GM12891 (cell line): ENCODE measurements around the gene SND1.

ENCODE experiments used
- PAX5 ChIP-seq: IDR thresholded peaks from 2 replicates; pipeline ENCODE4 v1.6.1; 2011; ENCODE audit warnings: low read length, moderate library complexity, mild to moderate bottlenecking; ENCODE audit not compliant: insufficient read depth, severe bottlenecking
- POLR2A ChIP-seq: IDR thresholded peaks from 2 replicates; pipeline ENCODE4 v1.6.1; 2011; ENCODE audit warnings: low read depth, low read length, control low read depth
- POLR2AphosphoS5 ChIP-seq: IDR thresholded peaks from 2 replicates; pipeline ENCODE4 v1.6.1; 2011; ENCODE audit warnings: low read depth, low read length, control low read depth
- POU2F2 ChIP-seq: IDR thresholded peaks from 2 replicates; pipeline ENCODE4 v1.6.1; 2011; ENCODE audit warnings: low read depth, mild to moderate bottlenecking, control low read depth, low read length, moderate library complexity
- SPI1 ChIP-seq: IDR thresholded peaks from 2 replicates; pipeline ENCODE4 v1.6.1; 2011; ENCODE audit warnings: low read depth, low read length, control low read depth
- TAF1 ChIP-seq: IDR thresholded peaks from 2 replicates; pipeline ENCODE4 v1.6.1; 2011; ENCODE audit warnings: low read depth, low read length, control low read depth

DNA sequence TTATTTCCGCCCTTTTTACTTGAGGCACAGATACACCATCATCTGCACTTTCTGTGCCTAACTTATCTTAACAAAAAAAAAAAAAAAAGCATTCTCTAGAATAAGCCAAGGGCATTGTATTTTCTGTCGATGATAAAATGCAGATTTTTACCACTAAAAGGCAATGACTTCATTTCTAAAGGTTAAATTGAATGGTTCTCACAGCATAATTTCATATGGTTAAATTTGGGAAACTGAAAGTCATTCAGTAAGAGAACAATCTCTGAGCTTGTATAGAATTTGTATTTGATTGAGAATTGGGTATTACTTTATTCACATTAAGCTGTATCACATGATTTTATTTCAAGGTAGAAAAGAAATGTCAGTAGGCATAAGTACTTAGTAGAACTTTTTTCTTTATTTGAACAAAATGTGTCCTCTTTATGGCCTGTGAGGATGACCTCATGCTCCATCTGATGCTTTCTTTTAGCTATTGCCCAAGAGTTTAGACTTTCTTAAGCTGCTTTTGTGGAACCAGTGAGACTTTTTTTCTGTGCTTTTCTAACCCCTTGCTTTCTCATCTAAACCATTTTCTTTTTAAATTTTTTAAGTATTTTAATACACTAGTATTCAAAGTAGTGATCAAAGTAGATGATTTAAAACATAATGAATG lies 268.9 kb downstream of the SND1 start:
- no peak for TF ChIP-seq POLR2A
- no peak for TF ChIP-seq POLR2AphosphoS5
- no peak for TF ChIP-seq TAF1
- TF ChIP-seq SPI1: no peak
- no peak for TF ChIP-seq POU2F2
- TF ChIP-seq PAX5: no peak
